Pancreas (tissue), 10 donors: ENCODE data around the gene CTNNB1. TPM values are rescaled to one million over a fixed set of nuclear protein-coding genes. Genes with fewer than 3 reads are reported as not detected.

ENCODE experiments used
- ATAC-seq, 4 donors: fragments of 200-7000 bp; cut with Tn5 transposase; one replicate each; pipeline versions ENCODE4 v1.8.0 to v1.9.1; 2020; ENCODE audit warnings: mild to moderate bottlenecking in 4 of 4, moderate library complexity in 4 of 4
- DNase-seq, 6 donors: peaks; one replicate each; pipeline ENCODE4 v3.0.0-alpha.2; 2020
- FAIRE-seq: peaks from 2 replicates; lab custom pipeline; 2012; peaks lifted over from hg19 to GRCh38; lab: Jason Lieb, UNC
- H3K27ac ChIP-seq, 4 donors: fragments of 200-600 bp; sonication (generic); 1 replicate in 3 of 4; 2 replicates in 1 of 4; pipeline versions ENCODE4 v1.5.0 to v1.8.0; 2020
- H3K27me3 ChIP-seq, 4 donors: fragments of 200-600 bp; one replicate each; pipeline ENCODE4 v1.8.0; 2021
- H3K36me3 ChIP-seq, 3 donors: fragments of 200-600 bp; sonication (generic) in 1 of 3; one replicate each; pipeline versions ENCODE4 v1.5.0 to v1.8.0; 2020 to 2021
- H3K4me1 ChIP-seq, 3 donors: fragments of 200-600 bp; one replicate each; pipeline ENCODE4 v1.8.0; 2021
- H3K4me3 ChIP-seq, 4 donors: fragments of 200-600 bp; sonication (generic) in 2 of 4; one replicate each; pipeline versions ENCODE4 v1.5.0 to v1.8.0; 2020 to 2021
- H3K9me3 ChIP-seq, 4 donors: fragments of 200-600 bp; one replicate each; pipeline ENCODE4 v1.8.0; 2021
- CTCF ChIP-seq, 4 donors: fragments of 200-600 bp; sonication (generic) in 3 of 4; IDR thresholded peaks; one replicate each; pipeline versions ENCODE4 v1.5.0 to v1.8.0; 2021; ENCODE audit warnings: antibody characterized with exemption in 4 of 4
- WGBS, 2 donors: extraction: QIAGEN DNeasy Blood & Tissue Kit; methylation state at CpG; one replicate each; pipeline ENCODE4 v1.1.7; 2013; 5-methylcytosine and 5-hydroxymethylcytosine counted together
- intact Hi-C, 3 donors: fragments of 100-400 bp; cut with DNase I; formaldehyde crosslinking; loops; one replicate each; pipeline versions ENCODE4 v1.11.1 to v1.14.2; 2022
- polyA plus RNA-seq, 2 donors: library from polyadenylated mRNA; stranded (reverse); fragments of 200-250 nt; gene quantifications; one replicate each; pipeline ENCODE4 v1.2.3, GENCODE V29; 2013
- total RNA-seq, 6 donors: library from RNA; stranded (reverse); fragmentation: NEBNext Ultra II Directional in 4 of 6; extraction: Animal tissue kit (Norgen Biotek cat#: 25700) in 4 of 6; gene quantifications; one replicate each; pipeline versions ENCODE4 v1.2.1 to v1.2.4, GENCODE V29; 2021 to 2023
- donor health status: healthy with polysubstance abuse.
- donor health status: DM: no; HTN: no; CAD: no; lungs with moderate emphysema.
- donor health status: DM: no; HTN: no; CAD: no.
- donor health status: control.
- donor health status: control.
- donor health status: Bipolar disorder and iron deficiency.
- donor health status: DM: yes; HTN: yes; CAD: no.
- donor health status: DM: no; HTN: no; CAD: no.
- donor health status: DM: no; HTN: no; CAD: no.
- donor health status: DM: yes; HTN: yes; CAD: no.

The CTNNB1 gene
- total and polyA plus RNA-seq, 8 donors, result 51.7 to 228 (median 112) TPM

- peaks cover 7 to 37% (median 33%) of the 10 kb centered on the region in 3 donors for H3K4me1 ChIP-seq
- no peak for DNase-seq
- H3K4me3 ChIP-seq, result no peak overlapping the region
- TF ChIP-seq CTCF (IDR thresholded peaks at IDR 0.05), result no peak
- H3K9me3 ChIP-seq, result no peaks in the 10 kb centered on the region
- WGBS, 2 donors, result 90 to 94% methylated on average over 2 of the region's 2 CpGs
- intact Hi-C loops, result no loop called here
- H3K27ac ChIP-seq, result no peak overlapping the region
- H3K27me3 ChIP-seq, result no peaks in the 10 kb centered on the region
- no peak for ATAC-seq
- H3K36me3 ChIP-seq, result peaks cover 0 to 30% (median 17%) of the 10 kb centered on the region in 3 donors
- no peak for FAIRE-seq
Observed at GRCh38 chr3:41223691-41224090, 24.4 kb downstream of the CTNNB1 start.

DNA sequence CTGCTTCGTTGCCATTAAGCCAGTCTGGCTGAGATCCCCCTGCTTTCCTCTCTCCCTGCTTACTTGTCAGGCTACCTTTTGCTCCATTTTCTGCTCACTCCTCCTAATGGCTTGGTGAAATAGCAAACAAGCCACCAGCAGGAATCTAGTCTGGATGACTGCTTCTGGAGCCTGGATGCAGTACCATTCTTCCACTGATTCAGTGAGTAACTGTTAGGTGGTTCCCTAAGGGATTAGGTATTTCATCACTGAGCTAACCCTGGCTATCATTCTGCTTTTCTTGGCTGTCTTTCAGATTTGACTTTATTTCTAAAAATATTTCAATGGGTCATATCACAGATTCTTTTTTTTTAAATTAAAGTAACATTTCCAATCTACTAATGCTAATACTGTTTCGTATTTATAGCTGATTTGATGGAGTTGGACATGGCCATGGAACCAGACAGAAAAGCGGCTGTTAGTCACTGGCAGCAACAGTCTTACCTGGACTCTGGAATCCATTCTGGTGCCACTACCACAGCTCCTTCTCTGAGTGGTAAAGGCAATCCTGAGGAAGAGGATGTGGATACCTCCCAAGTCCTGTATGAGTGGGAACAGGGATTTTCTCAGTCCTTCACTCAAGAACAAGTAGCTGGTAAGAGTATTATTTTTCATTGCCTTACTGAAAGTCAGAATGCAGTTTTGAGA is 25.0 kb downstream of the CTNNB1 start:
- H3K4me1 ChIP-seq, result peaks cover 7 to 37% (median 33%) of the 10 kb centered on the region in 3 donors
- no peaks in the 10 kb centered on the region for H3K9me3 ChIP-seq
- no peak for FAIRE-seq
- DNase-seq, result no peak
- TF ChIP-seq CTCF (IDR thresholded peaks at IDR 0.05), result no peak
- H3K36me3 ChIP-seq, result peaks cover 0 to 30% (median 17%) of the 10 kb centered on the region in 3 donors
- no peaks in the 10 kb centered on the region for H3K27me3 ChIP-seq
- intact Hi-C loops, result no loop called here
- peak in 3 of 4 donors; percentile 39 to 79 (median 73) for ATAC-seq
- no peak overlapping the region for H3K4me3 ChIP-seq
- WGBS, 2 donors, result 88 to 89% methylated on average over 3 of the region's 3 CpGs
- H3K27ac ChIP-seq, result no peak overlapping the region

DNA sequence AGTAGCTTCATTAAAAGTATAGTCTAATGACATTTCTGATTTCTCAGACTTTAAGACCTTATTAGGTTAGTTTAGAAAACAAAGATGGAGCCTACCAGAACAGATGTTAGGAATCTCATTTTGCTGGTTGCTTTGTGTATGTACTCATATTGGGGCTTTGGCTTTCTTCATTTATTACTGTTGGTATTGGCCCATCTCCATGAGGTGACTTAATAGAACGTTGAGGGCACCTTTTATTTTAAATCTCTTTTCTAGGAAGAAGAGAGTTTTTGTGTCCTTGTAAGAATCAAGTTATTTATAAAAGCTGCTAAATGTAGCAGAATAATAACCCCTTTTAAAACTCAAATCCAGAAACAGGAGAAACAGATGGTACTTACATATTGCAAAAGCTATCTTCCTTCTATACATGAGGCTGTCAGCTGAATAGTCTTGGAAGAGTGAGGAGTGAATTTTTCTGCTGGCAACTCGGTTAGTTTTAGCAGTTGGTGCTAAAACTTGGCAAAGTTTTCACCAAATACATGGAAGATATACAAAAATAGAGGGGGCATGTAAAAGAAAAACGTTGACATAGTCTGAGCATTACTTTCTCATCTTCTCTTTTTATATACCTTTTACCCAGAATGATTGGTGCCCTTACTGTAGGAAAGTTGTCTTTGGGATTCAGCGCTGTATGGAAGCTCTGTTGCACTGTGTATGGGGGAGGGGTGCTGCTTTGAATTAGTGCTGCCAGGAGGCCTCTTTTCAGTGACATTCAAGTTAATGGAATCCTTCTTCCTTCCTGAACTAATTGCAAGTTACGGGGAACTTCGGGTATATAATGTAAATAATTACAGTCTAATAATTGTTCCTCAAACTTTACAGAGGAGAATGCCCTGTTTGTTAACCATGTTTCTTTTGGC is 35.8 kb downstream of the CTNNB1 start:
- Histone ChIP-seq H3K4me3 (no peak overlapping the region), H3K27me3 (no peaks in the 10 kb centered on the region), H3K36me3 (peaks cover 23 to 75% (median 43%) of the 10 kb centered on the region in 3 donors), H3K9me3 (no peaks in the 10 kb centered on the region), H3K27ac (no peak overlapping the region), H3K4me1 (peaks cover 0 to under 1% (median 0%) of the 10 kb centered on the region in 3 donors)
- intact Hi-C loops, result no loop called here
- DNase-seq (no peak), ATAC-seq (peak in 3 of 4 donors; percentile 33 to 66 (median 50)), FAIRE-seq (no peak)
- TF ChIP-seq CTCF (IDR thresholded peaks at IDR 0.05), result no peak
- 58 to 67% methylated on average over 6 of the region's 6 CpGs for WGBS, 2 donors

- no peak for FAIRE-seq
- 91 to 100% methylated on average over 2 of the region's 2 CpGs for WGBS, 2 donors
- Histone ChIP-seq H3K4me3 (no peak overlapping the region), H3K27ac (no peak overlapping the region), H3K4me1 (peaks cover 0 to 3% (median 0%) of the 10 kb centered on the region in 3 donors), H3K27me3 (no peaks in the 10 kb centered on the region), H3K36me3 (peaks cover 23 to 79% (median 43%) of the 10 kb centered on the region in 3 donors), H3K9me3 (no peaks in the 10 kb centered on the region)
- intact Hi-C loops, result no loop called here
- no peak for ATAC-seq
- TF ChIP-seq CTCF (IDR thresholded peaks at IDR 0.05), result no peak
- DNase-seq, result no peak
Observed at GRCh38 chr3:41236228-41236627, 36.9 kb downstream of the CTNNB1 start.
